SK-N-SH treated with all-trans-retinoic acid at 6 μM for 48 hours (cell line): Measurements from ENCODE around the gene ASB6.

Source experiments
- ARNTL ChIP-seq: fragments of 450-650 bp; formaldehyde crosslinking; IDR thresholded peaks from 2 replicates; pipeline ENCODE4 v1.5.0; 2020; ENCODE audit warnings: low read depth, mild to moderate bottlenecking, moderate library complexity, borderline replicate concordance
- CSRNP3 ChIP-seq: fragments of 250-450 bp; sonication (Bioruptor Pico); IDR thresholded peaks from 2 replicates; pipeline ENCODE4 v1.5.1; 2021; ENCODE audit warnings: mild to moderate bottlenecking, moderate library complexity
- ESRRG ChIP-seq: fragments of 250-450 bp; sonication (Bioruptor Pico); IDR thresholded peaks from 2 replicates; pipeline ENCODE4 v1.6.1; 2021; ENCODE audit warnings: mild to moderate bottlenecking
- GLIS3 ChIP-seq: fragments of 250-450 bp; sonication (Bioruptor Pico); IDR thresholded peaks from 2 replicates; pipeline ENCODE4 v1.5.0; 2020; ENCODE audit warnings: mild to moderate bottlenecking, moderate library complexity
- ISL1 ChIP-seq: fragments of 250-450 bp; sonication (Bioruptor Pico); IDR thresholded peaks from 2 replicates; pipeline ENCODE4 v2.1.2; 2022; ENCODE audit warnings: mild to moderate bottlenecking, moderate library complexity
- PATZ1 ChIP-seq: fragments of 250-450 bp; sonication (Bioruptor Pico); IDR thresholded peaks from 2 replicates; pipeline ENCODE4 v1.8.0; 2020; ENCODE audit warnings: mild to moderate bottlenecking, moderate library complexity, borderline replicate concordance
- RARB ChIP-seq: fragments of 250-450 bp; sonication (Bioruptor Pico); IDR thresholded peaks from 2 replicates; pipeline ENCODE4 v1.8.0; 2021; ENCODE audit warnings: mild to moderate bottlenecking, moderate library complexity
- SNAI2 ChIP-seq: fragments of 250-450 bp; sonication (Bioruptor Pico); IDR thresholded peaks from 2 replicates; pipeline ENCODE4 v1.5.0; 2020; ENCODE audit warnings: mild to moderate bottlenecking, moderate library complexity
- TCF4 ChIP-seq: fragments of 250-450 bp; sonication (Bioruptor Pico); IDR thresholded peaks from 2 replicates; pipeline ENCODE4 v1.8.0; 2021; ENCODE audit warnings: mild to moderate bottlenecking, moderate library complexity, borderline replicate concordance
- TSHZ2 ChIP-seq: fragments of 250-450 bp; sonication (Bioruptor Pico); IDR thresholded peaks from 2 replicates; pipeline ENCODE4 v1.5.0; 2020; ENCODE audit warnings: mild to moderate bottlenecking, moderate library complexity
- ZNF70 ChIP-seq: fragments of 450-650 bp; formaldehyde crosslinking; IDR thresholded peaks from 2 replicates; pipeline ENCODE4 v1.5.0; 2020; ENCODE audit warnings: mild to moderate bottlenecking, moderate library complexity
- ZNF8 ChIP-seq: fragments of 450-650 bp; formaldehyde crosslinking; IDR thresholded peaks from 2 replicates; pipeline ENCODE4 v1.5.0; 2020; ENCODE audit warnings: mild to moderate bottlenecking, moderate library complexity

GRCh38 chr9:129629251-129629820 lies 12.6 kb downstream of the ASB6 start:
- TF ChIP-seq ISL1 (CRISPR knock-in tag) (no peak), GLIS3 (CRISPR knock-in tag) (no peak), ZNF8 (CRISPR knock-in tag) (no peak), ARNTL (CRISPR knock-in tag) (no peak), ESRRG (CRISPR knock-in tag) (no peak), PATZ1 (CRISPR knock-in tag) (no peak), TCF4 (no peak), SNAI2 (CRISPR knock-in tag) (no peak), TSHZ2 (CRISPR knock-in tag) (no peak), CSRNP3 (CRISPR knock-in tag) (no peak), RARB (CRISPR knock-in tag) (no peak), ZNF70 (CRISPR knock-in tag) (no peak)
